ENCODE measurements around the gene SPECC1L.

SPECC1L gene

DNA sequence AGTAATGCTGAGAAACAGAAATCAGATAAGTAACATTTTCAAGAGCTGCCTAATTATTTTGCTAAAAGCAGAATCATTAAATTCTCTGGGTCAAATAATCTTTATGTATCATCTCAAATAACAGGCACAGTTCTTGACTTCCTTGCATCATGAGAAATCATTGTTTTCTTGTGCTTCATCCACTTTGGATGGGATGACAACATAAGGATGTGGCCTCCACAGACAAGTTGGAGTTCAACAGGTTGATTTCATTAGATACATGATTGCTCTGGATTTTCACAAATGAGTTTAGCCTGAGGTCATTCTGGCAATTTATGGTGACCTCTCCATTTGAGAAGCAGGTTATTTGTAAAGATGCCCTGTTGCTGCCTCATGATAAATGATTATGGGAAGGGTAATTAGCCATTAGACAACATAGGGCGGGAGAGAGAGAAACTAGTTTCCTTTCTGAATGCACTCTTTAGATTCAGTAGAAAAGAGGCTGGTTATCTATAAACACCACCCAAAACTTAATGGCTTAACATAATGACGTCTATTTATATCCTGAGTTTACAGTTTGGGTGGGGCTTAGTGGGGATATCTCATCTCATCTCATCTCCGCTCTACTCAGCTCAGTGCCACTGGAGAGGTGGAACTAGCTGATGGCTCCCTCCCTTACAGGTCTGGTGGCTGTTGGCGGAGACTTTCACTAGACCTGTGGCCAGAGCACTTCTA, 121.7 kb downstream of the SPECC1L start:
- peaks cover 51% of the 10 kb centered on the region for H3K4me1 ChIP-seq (ENCODE audit: insufficient read depth, low read length, poor library complexity, severe bottlenecking)
- H3K4me3 ChIP-seq (ENCODE audit: low read length, poor library complexity, severe bottlenecking): no peak overlapping the region
- H3K36me3 ChIP-seq (ENCODE audit: insufficient read depth, low read length): peaks cover 22% of the 10 kb centered on the region; the same call in 1 of the 2 replicates
- H2AFZ ChIP-seq (ENCODE audit: low read length): no peak overlapping the region
- no peaks in the 10 kb centered on the region for H3K27me3 ChIP-seq (ENCODE audit: insufficient read depth, low read length, poor library complexity, severe bottlenecking)
- peak overlapping the region; percentile 18 for H3K4me2 ChIP-seq (ENCODE audit: low read depth, low read length, poor library complexity, severe bottlenecking)
- H3K9ac ChIP-seq (ENCODE audit: low read depth, low read length, poor library complexity, severe bottlenecking): no peak overlapping the region
- H3K9me3 ChIP-seq (ENCODE audit: insufficient read depth, low read depth, low read length): no peaks in the 10 kb centered on the region
- H3F3A ChIP-seq (ENCODE audit: low read depth): no peaks in the 10 kb centered on the region
- H4K20me1 ChIP-seq (ENCODE audit: insufficient read depth, low read length, poor library complexity, severe bottlenecking): no peaks in the 10 kb centered on the region
- H3K9me2 ChIP-seq (replicated peaks; ENCODE audit: low read depth, low read length): no peaks in the 10 kb centered on the region
- no peaks in the 10 kb centered on the region; the same call in 1 of the 2 replicates for H3K79me2 ChIP-seq (ENCODE audit: insufficient read depth, low read length)
- TF ChIP-seq, protein P1, sequence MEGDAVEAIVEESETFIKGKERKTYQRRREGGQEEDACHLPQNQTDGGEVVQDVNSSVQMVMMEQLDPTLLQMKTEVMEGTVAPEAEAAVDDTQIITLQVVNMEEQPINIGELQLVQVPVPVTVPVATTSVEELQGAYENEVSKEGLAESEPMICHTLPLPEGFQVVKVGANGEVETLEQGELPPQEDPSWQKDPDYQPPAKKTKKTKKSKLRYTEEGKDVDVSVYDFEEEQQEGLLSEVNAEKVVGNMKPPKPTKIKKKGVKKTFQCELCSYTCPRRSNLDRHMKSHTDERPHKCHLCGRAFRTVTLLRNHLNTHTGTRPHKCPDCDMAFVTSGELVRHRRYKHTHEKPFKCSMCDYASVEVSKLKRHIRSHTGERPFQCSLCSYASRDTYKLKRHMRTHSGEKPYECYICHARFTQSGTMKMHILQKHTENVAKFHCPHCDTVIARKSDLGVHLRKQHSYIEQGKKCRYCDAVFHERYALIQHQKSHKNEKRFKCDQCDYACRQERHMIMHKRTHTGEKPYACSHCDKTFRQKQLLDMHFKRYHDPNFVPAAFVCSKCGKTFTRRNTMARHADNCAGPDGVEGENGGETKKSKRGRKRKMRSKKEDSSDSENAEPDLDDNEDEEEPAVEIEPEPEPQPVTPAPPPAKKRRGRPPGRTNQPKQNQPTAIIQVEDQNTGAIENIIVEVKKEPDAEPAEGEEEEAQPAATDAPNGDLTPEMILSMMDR (conservative IDR thresholded peaks at IDR 0.05; ENCODE audit: low read length): no peak
- TF ChIP-seq EZH2phosphoT487 (IDR thresholded peaks at IDR 0.05; ENCODE audit: borderline replicate concordance): no peak

DNA sequence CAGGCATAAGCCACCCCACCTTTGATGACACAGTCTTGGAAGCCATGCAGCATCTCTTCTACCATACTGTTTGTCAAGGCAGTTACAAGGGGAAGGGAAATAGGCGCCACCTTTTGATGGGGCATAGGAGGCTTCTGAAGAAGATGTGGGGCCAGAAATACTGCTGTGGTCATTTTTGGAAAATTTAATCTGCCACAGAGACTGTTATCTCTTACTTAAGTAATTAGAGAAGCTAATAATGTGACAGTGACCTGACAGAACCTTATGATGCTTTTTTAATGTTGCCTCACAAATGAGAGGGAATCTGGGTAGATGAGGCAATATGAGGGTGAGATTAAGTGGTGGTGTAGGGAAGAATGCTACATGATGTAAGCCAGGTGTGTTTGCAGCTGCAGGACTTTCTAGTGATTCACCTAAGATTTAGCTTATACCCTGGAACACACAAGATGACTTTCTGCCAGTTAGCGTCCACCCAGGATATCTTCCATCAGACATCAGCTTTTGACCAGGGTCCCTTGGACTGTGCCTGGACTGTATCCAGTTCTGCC, 122.5 kb downstream of the SPECC1L start:
- H3K36me3 ChIP-seq (ENCODE audit: insufficient read depth, low read length): peaks cover 27% of the 10 kb centered on the region; the same call in 1 of the 2 replicates
- TF ChIP-seq, protein P1 (conservative IDR thresholded peaks at IDR 0.05; ENCODE audit: low read length): no peak
- TF ChIP-seq EZH2phosphoT487 (IDR thresholded peaks at IDR 0.05; ENCODE audit: borderline replicate concordance): no peak
- H3K9me3 ChIP-seq (ENCODE audit: insufficient read depth, low read depth, low read length): no peaks in the 10 kb centered on the region
- peak overlapping the region; percentile 18 for H3K4me2 ChIP-seq (ENCODE audit: low read depth, low read length, poor library complexity, severe bottlenecking)
- no peaks in the 10 kb centered on the region for H4K20me1 ChIP-seq (ENCODE audit: insufficient read depth, low read length, poor library complexity, severe bottlenecking)
- H2AFZ ChIP-seq (ENCODE audit: low read length): no peak overlapping the region
- peaks cover 57% of the 10 kb centered on the region for H3K4me1 ChIP-seq (ENCODE audit: insufficient read depth, low read length, poor library complexity, severe bottlenecking)
- no peak overlapping the region for H3K9ac ChIP-seq (ENCODE audit: low read depth, low read length, poor library complexity, severe bottlenecking)
- no peak overlapping the region for H3K4me3 ChIP-seq (ENCODE audit: low read length, poor library complexity, severe bottlenecking)
- no peaks in the 10 kb centered on the region for H3F3A ChIP-seq (ENCODE audit: low read depth)
- H3K79me2 ChIP-seq (ENCODE audit: insufficient read depth, low read length): no peaks in the 10 kb centered on the region; the same call in 1 of the 2 replicates
- no peaks in the 10 kb centered on the region for H3K9me2 ChIP-seq (replicated peaks; ENCODE audit: low read depth, low read length)
- H3K27me3 ChIP-seq (ENCODE audit: insufficient read depth, low read length, poor library complexity, severe bottlenecking): no peaks in the 10 kb centered on the region

DNA sequence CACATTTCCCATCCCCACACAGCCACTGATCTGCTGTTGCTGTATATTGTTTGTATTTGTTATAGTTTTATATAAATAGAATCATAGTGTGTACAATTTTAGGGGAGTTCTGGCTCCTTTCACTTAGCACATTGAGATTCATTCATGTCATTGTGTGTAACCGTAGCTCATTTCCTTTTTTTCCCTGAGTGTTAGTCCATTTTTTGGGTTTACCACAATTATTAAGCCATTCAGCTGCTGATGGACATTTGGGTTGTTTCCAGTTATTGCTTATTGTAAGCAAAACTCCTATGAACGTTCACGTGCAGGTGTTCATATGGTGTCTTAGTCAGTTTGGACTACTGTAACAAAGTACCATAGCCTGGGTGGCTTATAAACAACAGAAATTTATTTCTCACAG, 123.2 kb downstream of the SPECC1L start:
- no peaks in the 10 kb centered on the region for H3K9me2 ChIP-seq (replicated peaks; ENCODE audit: low read depth, low read length)
- H3K4me3 ChIP-seq (ENCODE audit: low read length, poor library complexity, severe bottlenecking): no peak overlapping the region
- TF ChIP-seq, protein P1 (conservative IDR thresholded peaks at IDR 0.05; ENCODE audit: low read length): no peak
- no peak for TF ChIP-seq EZH2phosphoT487 (IDR thresholded peaks at IDR 0.05; ENCODE audit: borderline replicate concordance)
- no peak overlapping the region for H3K9ac ChIP-seq (ENCODE audit: low read depth, low read length, poor library complexity, severe bottlenecking)
- H3K36me3 ChIP-seq (ENCODE audit: insufficient read depth, low read length): peaks cover 34% of the 10 kb centered on the region; the same call in 1 of the 2 replicates
- H3K9me3 ChIP-seq (ENCODE audit: insufficient read depth, low read depth, low read length): no peaks in the 10 kb centered on the region
- H3K4me1 ChIP-seq (ENCODE audit: insufficient read depth, low read length, poor library complexity, severe bottlenecking): peaks cover 65% of the 10 kb centered on the region
- no peaks in the 10 kb centered on the region for H3F3A ChIP-seq (ENCODE audit: low read depth)
- H2AFZ ChIP-seq (ENCODE audit: low read length): no peak overlapping the region
- no peak overlapping the region for H3K4me2 ChIP-seq (ENCODE audit: low read depth, low read length, poor library complexity, severe bottlenecking)
- H3K79me2 ChIP-seq (ENCODE audit: insufficient read depth, low read length): no peaks in the 10 kb centered on the region; the same call in 1 of the 2 replicates
- H3K27me3 ChIP-seq (ENCODE audit: insufficient read depth, low read length, poor library complexity, severe bottlenecking): no peaks in the 10 kb centered on the region
- H4K20me1 ChIP-seq (ENCODE audit: insufficient read depth, low read length, poor library complexity, severe bottlenecking): no peaks in the 10 kb centered on the region

All from Loucy (cell line).